HEK293 (cell line): ENCODE measurements around the gene TBC1D24.
A peak's percentile ranks its signal among the peaks of the same experiment; 100 is the strongest.

Experiments used
- CTCF ChIA-PET: fragments of 350-600 bp; formaldehyde crosslinking; extraction: SDS; loops from one replicate; lab custom pipeline; 2021; ENCODE audit warnings: antibody characterized with exemption; lab: Yijun Ruan, JAX
- POLR2A ChIA-PET: fragments of 300-600 bp; formaldehyde crosslinking; extraction: SDS; loops from one replicate; lab custom pipeline; 2020; ENCODE audit warnings: antibody characterized with exemption, inconsistent platforms; lab: Yijun Ruan, JAX
- H3K27ac ChIP-seq: fragments of 200-500 bp; sonication (Bioruptor generic); 2 replicates; pipeline ENCODE4 v1.5.1; 2014; ENCODE audit warnings: low read depth, low read length, control low read depth, inconsistent platforms; ENCODE audit errors: extremely low read depth
- H3K36me3 ChIP-seq, 2 experiments: fragments of 200-500 bp in 1 of 2; sonication (Bioruptor generic) in 1 of 2; 1 replicate in 1 of 2; 2 replicates in 1 of 2; pipeline ENCODE4 v1.5.1; 2014 to 2017; ENCODE audit warnings: inconsistent platforms in 2 of 2, low read length in 2 of 2; ENCODE audit not compliant: control insufficient read depth in 2 of 2, insufficient read depth in 1 of 2
- H3K4me1 ChIP-seq: fragments of 200-500 bp; sonication (Bioruptor generic); 2 replicates; pipeline ENCODE4 v1.5.1; 2014; ENCODE audit warnings: mild to moderate bottlenecking, low read length, inconsistent platforms; ENCODE audit not compliant: control insufficient read depth, insufficient read depth
- H3K4me3 ChIP-seq: 2 replicates; pipeline ENCODE4 v1.5.1; 2011; ENCODE audit warnings: low read depth, mild to moderate bottlenecking, control low read depth, low read length, moderate library complexity
- H3K9me3 ChIP-seq: fragments of 200-500 bp; sonication (Bioruptor generic); 2 replicates; pipeline ENCODE4 v1.5.1; 2014; ENCODE audit warnings: low read depth, low read length, inconsistent platforms; ENCODE audit not compliant: control insufficient read depth, insufficient read depth
- HOXA7 ChIP-seq: sonication (generic); formaldehyde crosslinking; IDR thresholded peaks from 2 replicates; pipeline ENCODE4 v1.8.1; 2022; ENCODE audit warnings: missing genetic modification reagents, borderline replicate concordance
- KLF7 ChIP-seq: fragments of 450-650 bp; formaldehyde crosslinking; IDR thresholded peaks from 2 replicates; pipeline ENCODE4 v1.5.1; 2016; ENCODE audit warnings: missing biosample characterization, missing genetic modification characterization, borderline replicate concordance
- KLF9 ChIP-seq: fragments of 450-650 bp; formaldehyde crosslinking; IDR thresholded peaks from 2 replicates; pipeline ENCODE4 v1.5.1; 2016; ENCODE audit warnings: missing biosample characterization, missing genetic modification characterization, low read depth
- MEIS1 ChIP-seq: sonication (generic); formaldehyde crosslinking; IDR thresholded peaks from 2 replicates; pipeline ENCODE4 v1.8.1; 2022; ENCODE audit warnings: missing genetic modification reagents, mild to moderate bottlenecking, borderline replicate concordance
- MYNN ChIP-seq: fragments of 450-650 bp; formaldehyde crosslinking; IDR thresholded peaks from 2 replicates; pipeline ENCODE4 v1.5.1; 2016; ENCODE audit warnings: missing biosample characterization, missing genetic modification characterization, borderline replicate concordance
- OSR2 ChIP-seq: fragments of 450-650 bp; formaldehyde crosslinking; IDR thresholded peaks from 2 replicates; pipeline ENCODE4 v1.5.1; 2016; ENCODE audit warnings: missing biosample characterization, missing genetic modification characterization
- PRDM4 ChIP-seq: fragments of 450-650 bp; formaldehyde crosslinking; IDR thresholded peaks from 2 replicates; pipeline ENCODE4 v1.5.1; 2017; ENCODE audit warnings: missing biosample characterization, missing genetic modification characterization
- SP7 ChIP-seq: fragments of 450-650 bp; formaldehyde crosslinking; IDR thresholded peaks from 2 replicates; pipeline ENCODE4 v1.5.1; 2016; ENCODE audit warnings: missing biosample characterization, missing genetic modification characterization
- ZBTB26 ChIP-seq: fragments of 450-650 bp; formaldehyde crosslinking; optimal IDR thresholded peaks from 2 replicates; pipeline ENCODE3; 2016; ENCODE audit warnings: missing biosample characterization, mild to moderate bottlenecking, missing genetic modification characterization
- ZBTB44 ChIP-seq: fragments of 450-650 bp; IDR thresholded peaks from 2 replicates; pipeline ENCODE4 v1.5.1; 2018; ENCODE audit warnings: missing biosample characterization, mild to moderate bottlenecking, missing genetic modification characterization
- ZBTB48 ChIP-seq: fragments of 450-650 bp; formaldehyde crosslinking; IDR thresholded peaks from 2 replicates; pipeline ENCODE4 v1.5.1; 2016; ENCODE audit warnings: missing biosample characterization, missing genetic modification characterization
- ZBTB49 ChIP-seq: fragments of 450-650 bp; formaldehyde crosslinking; IDR thresholded peaks from 2 replicates; pipeline ENCODE4 v1.5.1; 2016; ENCODE audit warnings: missing biosample characterization, missing genetic modification characterization, low read depth
- ZBTB7A ChIP-seq: fragments of 450-650 bp; formaldehyde crosslinking; IDR thresholded peaks from 2 replicates; pipeline ENCODE4 v1.5.1; 2016; ENCODE audit warnings: low read depth, missing biosample characterization, missing genetic modification characterization
- ZFHX2 ChIP-seq: fragments of 450-650 bp; formaldehyde crosslinking; conservative IDR thresholded peaks from 2 replicates; pipeline ENCODE4 v1.5.1; 2016; ENCODE audit warnings: missing biosample characterization, missing genetic modification characterization
- ZIC2 ChIP-seq: fragments of 450-650 bp; formaldehyde crosslinking; IDR thresholded peaks from 2 replicates; pipeline ENCODE4 v1.5.1; 2016; ENCODE audit warnings: missing biosample characterization, missing genetic modification characterization
- ZNF10 ChIP-seq: fragments of 450-650 bp; formaldehyde crosslinking; IDR thresholded peaks from 2 replicates; pipeline ENCODE4 v1.5.1; 2017; ENCODE audit warnings: missing biosample characterization, missing genetic modification characterization
- ZNF19 ChIP-seq: fragments of 450-650 bp; formaldehyde crosslinking; IDR thresholded peaks from 2 replicates; pipeline ENCODE4; 2016; ENCODE audit warnings: missing biosample characterization, missing genetic modification characterization, low read depth
- ZNF274 ChIP-seq, 2 experiments: fragments of 200-500 bp in 1 of 2; fragments of 450-650 bp in 1 of 2; sonication (Bioruptor generic) in 1 of 2; formaldehyde crosslinking in 1 of 2; IDR thresholded peaks; 2 replicates each; pipeline versions ENCODE4 v1.5.1 to v1.6.1; 2014 to 2016; ENCODE audit warnings: borderline replicate concordance in 1 of 2, inconsistent platforms in 1 of 2, low read length in 1 of 2, missing biosample characterization in 1 of 2, missing genetic modification characterization in 1 of 2
- ZNF488 ChIP-seq: fragments of 450-650 bp; formaldehyde crosslinking; IDR thresholded peaks from 2 replicates; pipeline ENCODE4 v1.5.1; 2016; ENCODE audit warnings: missing biosample characterization, missing genetic modification characterization
- ZNF521 ChIP-seq: fragments of 450-650 bp; formaldehyde crosslinking; IDR thresholded peaks from 2 replicates; pipeline ENCODE4 v1.5.1; 2017; ENCODE audit warnings: missing biosample characterization, mild to moderate bottlenecking, missing genetic modification characterization
- ZNF600 ChIP-seq: fragments of 450-650 bp; formaldehyde crosslinking; IDR thresholded peaks from 2 replicates; pipeline ENCODE4 v1.5.1; 2016; ENCODE audit warnings: missing biosample characterization, missing genetic modification characterization
- ZNF660 ChIP-seq: fragments of 450-650 bp; IDR thresholded peaks from 2 replicates; pipeline ENCODE4 v1.5.1; 2018; ENCODE audit warnings: missing biosample characterization, mild to moderate bottlenecking, missing genetic modification characterization
- ZNF776 ChIP-seq: fragments of 450-650 bp; formaldehyde crosslinking; IDR thresholded peaks from 2 replicates; pipeline ENCODE4 v1.5.0; 2017; ENCODE audit warnings: missing biosample characterization, missing genetic modification characterization, borderline replicate concordance
- ZNF792 ChIP-seq: fragments of 450-650 bp; formaldehyde crosslinking; IDR thresholded peaks from 2 replicates; pipeline ENCODE4 v1.5.1; 2016; ENCODE audit warnings: missing biosample characterization, missing genetic modification characterization
- TF ChIP-seq, protein P1 (sequence below): fragments of 450-650 bp; formaldehyde crosslinking; IDR thresholded peaks from 2 replicates; pipeline ENCODE4 v1.5.1; 2016; ENCODE audit warnings: missing biosample characterization, missing genetic modification characterization

Gene TBC1D24

DNA sequence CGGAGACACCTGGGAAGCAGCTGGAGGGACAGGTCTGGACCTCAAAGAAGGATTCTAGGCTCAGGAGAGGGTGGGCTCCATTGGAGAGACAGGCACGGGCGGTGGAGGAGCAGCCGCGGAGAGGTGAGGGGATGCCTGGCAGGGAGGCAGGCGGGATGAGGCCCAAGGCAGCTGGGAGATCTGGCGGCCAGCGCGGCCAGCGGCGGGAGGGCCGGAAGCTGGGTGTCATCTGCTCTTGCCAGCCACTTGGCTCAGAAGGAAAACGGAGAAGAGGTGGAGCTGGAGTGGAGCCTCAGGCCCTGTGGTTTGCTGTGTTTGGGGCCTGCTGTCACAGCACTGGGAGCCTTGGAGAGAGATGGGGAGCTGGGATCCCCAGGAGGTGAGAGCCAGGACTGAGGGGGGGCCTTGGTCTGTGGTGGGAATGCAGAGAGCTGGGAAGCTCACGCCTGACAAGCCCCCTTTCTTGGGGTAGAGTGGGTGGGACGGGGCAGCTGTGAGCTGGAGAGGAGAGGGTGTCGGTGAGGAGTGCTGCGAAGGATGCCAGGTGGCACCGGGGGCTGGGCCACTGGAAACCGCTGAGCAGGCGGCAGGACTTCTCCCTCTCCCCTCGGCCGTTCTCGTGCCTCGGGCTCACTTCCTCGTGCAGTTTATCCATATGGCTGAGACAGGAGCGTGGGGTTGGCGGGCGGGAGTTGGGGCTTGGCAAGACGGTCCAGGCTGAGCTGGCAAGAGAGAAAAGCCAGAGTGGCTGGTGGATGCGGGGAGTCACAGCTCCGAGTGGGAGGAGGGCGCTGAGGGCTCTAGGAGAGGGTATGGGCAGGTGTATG is 8.0 kb downstream of the TBC1D24 start:
- H3K4me1 ChIP-seq, result no peaks in the 10 kb centered on the region; the same call in 1 of the 2 replicates
- CTCF ChIA-PET, result interaction anchor here (1.8 kb wide), 1 partner anchor 18 kb away, joined by 7 read pairs; no protein-coding TSS in a partner anchor
- TF ChIP-seq ZNF10 (tag by site-specific recombination) (no peak), HOXA7 (CRISPR knock-in tag) (no peak), MEIS1 (CRISPR knock-in tag) (no peak), ZNF660 (tag by site-specific recombination) (no peak), ZBTB44 (tag by site-specific recombination) (no peak), ZBTB48 (tag by site-specific recombination) (no peak), ZIC2 (tag by site-specific recombination) (peak; percentile 48), ZBTB49 (tag by site-specific recombination) (no peak), ZFHX2 (tag by site-specific recombination) (no peak), SP7 (tag by site-specific recombination) (no peak), ZBTB26 (tag by site-specific recombination) (peak; percentile 8), ZNF776 (no peak), ZNF274 (IDR thresholded peaks at IDR 0.05; ENCODE audit: low read length) (no peak), ZNF274 (tag by site-specific recombination; IDR thresholded peaks at IDR 0.05; ENCODE audit: borderline replicate concordance) (no peak), OSR2 (tag by site-specific recombination) (no peak), KLF7 (tag by site-specific recombination) (no peak), ZNF521 (tag by site-specific recombination) (no peak), ZNF19 (tag by site-specific recombination) (no peak), ZNF600 (no peak), ZNF488 (tag by site-specific recombination) (no peak), ZNF792 (tag by site-specific recombination) (no peak), ZBTB7A (tag by site-specific recombination) (no peak), PRDM4 (tag by site-specific recombination) (peak; percentile 71), KLF9 (tag by site-specific recombination) (no peak), MYNN (tag by site-specific recombination) (no peak)
- TF ChIP-seq, protein P1, sequence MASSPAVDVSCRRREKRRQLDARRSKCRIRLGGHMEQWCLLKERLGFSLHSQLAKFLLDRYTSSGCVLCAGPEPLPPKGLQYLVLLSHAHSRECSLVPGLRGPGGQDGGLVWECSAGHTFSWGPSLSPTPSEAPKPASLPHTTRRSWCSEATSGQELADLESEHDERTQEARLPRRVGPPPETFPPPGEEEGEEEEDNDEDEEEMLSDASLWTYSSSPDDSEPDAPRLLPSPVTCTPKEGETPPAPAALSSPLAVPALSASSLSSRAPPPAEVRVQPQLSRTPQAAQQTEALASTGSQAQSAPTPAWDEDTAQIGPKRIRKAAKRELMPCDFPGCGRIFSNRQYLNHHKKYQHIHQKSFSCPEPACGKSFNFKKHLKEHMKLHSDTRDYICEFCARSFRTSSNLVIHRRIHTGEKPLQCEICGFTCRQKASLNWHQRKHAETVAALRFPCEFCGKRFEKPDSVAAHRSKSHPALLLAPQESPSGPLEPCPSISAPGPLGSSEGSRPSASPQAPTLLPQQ, result no peak

More for the DNA sequence above, 8.0 kb downstream of the TBC1D24 start:
- POLR2A ChIA-PET, result interaction anchor here (1.0 kb wide), 1 partner anchor 13 kb away, joined by 3 read pairs; no protein-coding TSS in a partner anchor
- H3K4me3 ChIP-seq, result no peak overlapping the region
- H3K27ac ChIP-seq, result no peak overlapping the region
- no peaks in the 10 kb centered on the region for H3K9me3 ChIP-seq
- peaks cover 0 to 4% of the 10 kb centered on the region in 2 experiments; a peak in 1 of 3 replicates for H3K36me3 ChIP-seq
